Measurements from ENCODE around the gene KRTAP5-9. TPM values are rescaled to one million over a fixed set of nuclear protein-coding genes. Genes with fewer than 3 reads are reported as not detected.

KRTAP5-9 gene
- polyA plus RNA-seq (ENCODE audit: low read depth in 6 of 6) = under 1 TPM in 1 of 6 donors, not detected in 5; 0.27 TPM

GRCh38 chr11:71548120-71548519 lies at the start of gene KRTAP5-9:
Gene KRTAP5-9, plus strand, starts transcription at chr11:71548420. Its CDS starts 238 bp downstream, at chr11:71548658.
- no peak for DNase-seq
- Mint-ChIP-seq H3K4me1 (peaks cover 19 to 32% (median 31%) of the 10 kb centered on the region in 3 donors), H3K4me3 (peak within 1 kb of the TSS in 1 of 8 donors; percentile 3), H3K27ac (peak within 1 kb of the TSS in 1 of 6 donors; percentile 43), H3K9me3 (peaks cover 0 to 7% (median 3%) of the 10 kb centered on the region in 7 donors), H3K36me3 (peaks cover 5 to 11% of the 10 kb centered on the region in 2 donors), H3K27me3 (peaks cover 6 to 24% (median 18%) of the 10 kb centered on the region in 3 donors)
- no peak for ATAC-seq (ENCODE audit: low read depth in 2 of 2)

GRCh38 chr11:71499125-71499524 lies 49.1 kb upstream of the KRTAP5-9 start:
- H3K9me3 Mint-ChIP-seq = no peaks in the 10 kb centered on the region
- H3K4me1 Mint-ChIP-seq = peaks cover 1 to 7% (median 4%) of the 10 kb centered on the region in 3 donors
- peaks cover 40 to 58% of the 10 kb centered on the region in 2 donors for H3K36me3 Mint-ChIP-seq
- ATAC-seq (ENCODE audit: low read depth in 2 of 2) (no peak), DNase-seq (no peak)
- peak overlapping the region in 1 of 6 donors; percentile 65 for H3K27ac Mint-ChIP-seq
- no peak overlapping the region for H3K4me3 Mint-ChIP-seq
- H3K27me3 Mint-ChIP-seq = no peaks in the 10 kb centered on the region

GRCh38 chr11:71499546-71499945 lies 48.7 kb upstream of the KRTAP5-9 start:
- ATAC-seq (ENCODE audit: low read depth in 2 of 2) (no peak), DNase-seq (no peak)
- Mint-ChIP-seq H3K9me3 (no peaks in the 10 kb centered on the region), H3K4me1 (peaks cover 5 to 6% (median 6%) of the 10 kb centered on the region in 3 donors), H3K27ac (no peak overlapping the region), H3K4me3 (no peak overlapping the region), H3K27me3 (no peaks in the 10 kb centered on the region), H3K36me3 (peaks cover 37 to 57% of the 10 kb centered on the region in 2 donors)

- H3K27me3 Mint-ChIP-seq = no peaks in the 10 kb centered on the region
- peak overlapping the region in 1 of 6 donors; percentile 21 for H3K27ac Mint-ChIP-seq
- no peak for ATAC-seq (ENCODE audit: low read depth in 2 of 2)
Measured at GRCh38 chr11:71500601-71501021, 47.6 kb upstream of the KRTAP5-9 start.

GRCh38 chr11:71501071-71501985 lies 46.9 kb upstream of the KRTAP5-9 start:
- peak overlapping the region in 1 of 6 donors; percentile 36 for H3K27ac Mint-ChIP-seq
- H3K27me3 Mint-ChIP-seq = no peaks in the 10 kb centered on the region
- H3K9me3 Mint-ChIP-seq = peaks cover 0 to 4% (median under 1%) of the 10 kb centered on the region in 7 donors
- peaks cover 32 to 58% of the 10 kb centered on the region in 2 donors for H3K36me3 Mint-ChIP-seq
- peaks cover 5 to 9% (median 9%) of the 10 kb centered on the region in 3 donors for H3K4me1 Mint-ChIP-seq
- DNase-seq = no peak
- ATAC-seq (ENCODE audit: low read depth in 2 of 2) = no peak
- no peak overlapping the region for H3K4me3 Mint-ChIP-seq

More at GRCh38 chr11:71500601-71501021, 47.6 kb upstream of the KRTAP5-9 start:
- Mint-ChIP-seq H3K4me1 (peaks cover 5 to 9% (median 9%) of the 10 kb centered on the region in 3 donors), H3K9me3 (peaks cover 0 to 2% (median 0%) of the 10 kb centered on the region in 7 donors), H3K4me3 (no peak overlapping the region), H3K36me3 (peaks cover 30 to 54% of the 10 kb centered on the region in 2 donors)
- DNase-seq = no peak

GRCh38 chr11:71502026-71502425 lies 46.2 kb upstream of the KRTAP5-9 start:
- no peak for ATAC-seq (ENCODE audit: low read depth in 2 of 2)
- Mint-ChIP-seq H3K4me3 (no peak overlapping the region), H3K9me3 (peaks cover 0 to 10% (median 5%) of the 10 kb centered on the region in 7 donors), H3K27ac (no peak overlapping the region), H3K36me3 (peaks cover 34 to 58% of the 10 kb centered on the region in 2 donors), H3K27me3 (no peaks in the 10 kb centered on the region), H3K4me1 (peaks cover 4 to 9% (median 5%) of the 10 kb centered on the region in 3 donors)
- DNase-seq = no peak

GRCh38 chr11:71502871-71503435 lies 45.3 kb upstream of the KRTAP5-9 start:
- H3K27ac Mint-ChIP-seq = peak overlapping the region in 1 of 6 donors; percentile 47
- peaks cover 4 to 9% (median 5%) of the 10 kb centered on the region in 3 donors for H3K4me1 Mint-ChIP-seq
- peaks cover 1 to 18% (median 6%) of the 10 kb centered on the region in 7 donors for H3K9me3 Mint-ChIP-seq
- H3K27me3 Mint-ChIP-seq = no peaks in the 10 kb centered on the region
- ATAC-seq (ENCODE audit: low read depth in 2 of 2) = no peak
- no peak overlapping the region for H3K4me3 Mint-ChIP-seq
- peaks cover 34 to 56% of the 10 kb centered on the region in 2 donors for H3K36me3 Mint-ChIP-seq
- no peak for DNase-seq

- ATAC-seq (ENCODE audit: low read depth in 2 of 2) (no peak), DNase-seq (no peak)
- peaks cover 35 to 52% of the 10 kb centered on the region in 2 donors for H3K36me3 Mint-ChIP-seq
- H3K9me3 Mint-ChIP-seq = peaks cover 9 to 34% (median 21%) of the 10 kb centered on the region in 7 donors
- H3K4me3 Mint-ChIP-seq = no peak overlapping the region
- peaks cover 4 to 9% (median 5%) of the 10 kb centered on the region in 3 donors for H3K4me1 Mint-ChIP-seq
- peak overlapping the region in 1 of 6 donors; percentile 65 for H3K27ac Mint-ChIP-seq
- no peaks in the 10 kb centered on the region for H3K27me3 Mint-ChIP-seq
Measured at GRCh38 chr11:71504531-71504930, 43.7 kb upstream of the KRTAP5-9 start.

- Mint-ChIP-seq H3K4me1 (peaks cover 4 to 9% (median 5%) of the 10 kb centered on the region in 3 donors), H3K9me3 (peaks cover 14 to 39% (median 26%) of the 10 kb centered on the region in 7 donors), H3K4me3 (no peak overlapping the region), H3K27ac (no peak overlapping the region), H3K27me3 (no peaks in the 10 kb centered on the region), H3K36me3 (peaks cover 35 to 56% of the 10 kb centered on the region in 2 donors)
- DNase-seq (no peak), ATAC-seq (ENCODE audit: low read depth in 2 of 2) (no peak)
Measured at GRCh38 chr11:71505001-71505400, 43.2 kb upstream of the KRTAP5-9 start.

GRCh38 chr11:71505781-71506180 lies 42.4 kb upstream of the KRTAP5-9 start:
- Mint-ChIP-seq H3K36me3 (peaks cover 35 to 50% of the 10 kb centered on the region in 2 donors), H3K27me3 (no peaks in the 10 kb centered on the region), H3K9me3 (peaks cover 14 to 47% (median 32%) of the 10 kb centered on the region in 7 donors), H3K4me3 (peak overlapping the region in 1 of 8 donors; percentile 55), H3K27ac (peak overlapping the region in 1 of 6 donors; percentile 75), H3K4me1 (peaks cover 4 to 9% (median 5%) of the 10 kb centered on the region in 3 donors)
- no peak for ATAC-seq (ENCODE audit: low read depth in 2 of 2)
- DNase-seq = no peak

GRCh38 chr11:71507102-71507501 lies 41.1 kb upstream of the KRTAP5-9 start:
- Mint-ChIP-seq H3K4me3 (no peak overlapping the region), H3K36me3 (peaks cover 35 to 46% of the 10 kb centered on the region in 2 donors), H3K27me3 (no peaks in the 10 kb centered on the region), H3K27ac (peak overlapping the region in 2 of 6 donors; percentile 17 to 74), H3K4me1 (peaks cover 4 to 9% (median 5%) of the 10 kb centered on the region in 3 donors), H3K9me3 (peaks cover 14 to 59% (median 42%) of the 10 kb centered on the region in 7 donors)
- DNase-seq (no peak), ATAC-seq (ENCODE audit: low read depth in 2 of 2) (no peak)

GRCh38 chr11:71518506-71519471 lies 29.4 kb upstream of the KRTAP5-9 start:
- Mint-ChIP-seq H3K36me3 (no peaks in the 10 kb centered on the region), H3K27ac (no peak overlapping the region), H3K4me1 (no peaks in the 10 kb centered on the region), H3K27me3 (no peaks in the 10 kb centered on the region), H3K9me3 (peaks cover 0 to 11% (median 5%) of the 10 kb centered on the region in 7 donors), H3K4me3 (no peak overlapping the region)
- DNase-seq (no peak), ATAC-seq (ENCODE audit: low read depth in 2 of 2) (no peak)
